Coronary artery (tissue), 2 donors: ENCODE data around the gene ADCK1.
"Not testable (repeated sequence)": the region's sequence is repeated elsewhere in the genome, so short reads cannot be mapped to it uniquely, and the experiment has no call there.

Source experiments
- DNase-seq: peaks from one replicate; pipeline ENCODE4 v3.0.0-alpha.2; 2017; ENCODE audit warnings: low spot score
- H3K27ac ChIP-seq, 2 donors: fragments of 200-600 bp; sonication (generic); one replicate each; pipeline ENCODE4 v1.5.1; 2016 to 2019
- H3K4me3 ChIP-seq: fragments of 200-600 bp; sonication (generic); 2 replicates; pipeline ENCODE4 v1.5.1; 2016; ENCODE audit warnings: mild to moderate bottlenecking, moderate library complexity
- CTCF ChIP-seq: fragments of 200-600 bp; sonication (generic); IDR thresholded peaks from one replicate; pipeline ENCODE4 v1.5.1; 2019; ENCODE audit warnings: antibody characterized with exemption

ADCK1 gene

GRCh38 chr14:77886010-77886409 lies 86.1 kb downstream of the ADCK1 start:
- Histone ChIP-seq H3K27ac (no peak overlapping the region), H3K4me3 (no peak overlapping the region)
- no peak for DNase-seq
- TF ChIP-seq CTCF: no peak

GRCh38 chr14:77888903-77889302 lies 89.0 kb downstream of the ADCK1 start:
- not testable (repeated sequence) for H3K4me3 ChIP-seq, DNase-seq, H3K27ac ChIP-seq

GRCh38 chr14:77889971-77890442 lies 90.1 kb downstream of the ADCK1 start:
- DNase-seq: no peak
- no peak overlapping the region for H3K27ac ChIP-seq
- TF ChIP-seq CTCF: no peak
- no peak overlapping the region for H3K4me3 ChIP-seq

GRCh38 chr14:77890873-77891272 lies 91.0 kb downstream of the ADCK1 start:
- DNase-seq: no peak
- TF ChIP-seq CTCF: no peak
- H3K27ac ChIP-seq: no peak overlapping the region
- no peak overlapping the region for H3K4me3 ChIP-seq

- DNase-seq: no peak
- TF ChIP-seq CTCF: no peak
- Histone ChIP-seq H3K4me3 (no peak overlapping the region), H3K27ac (no peak overlapping the region)
These were observed 92.5 kb downstream of the ADCK1 start for GRCh38 chr14:77892381-77892871.

- no peak overlapping the region for H3K27ac ChIP-seq
- no peak overlapping the region for H3K4me3 ChIP-seq
- no peak for TF ChIP-seq CTCF
- no peak for DNase-seq
These were observed 93.1 kb downstream of the ADCK1 start for GRCh38 chr14:77892890-77893484.

- no peak overlapping the region for H3K4me3 ChIP-seq
- no peak for DNase-seq
- TF ChIP-seq CTCF: no peak
- H3K27ac ChIP-seq: no peak overlapping the region
These were observed 97.5 kb downstream of the ADCK1 start for GRCh38 chr14:77897374-77897773.
